Activated T-cell treated with anti-CD3 and anti-CD28 coated beads, Interleukin-2, amount 50 U/mL, for 4 hours (primary cell): ENCODE measurements around the gene BTRC. TPM values are rescaled to one million over a fixed set of nuclear protein-coding genes. Genes with fewer than 3 reads are reported as not detected.
"Not testable (repeated sequence)": the region's sequence is repeated elsewhere in the genome, so short reads cannot be mapped to it uniquely, and the experiment has no call there.

ENCODE experiments used
- ATAC-seq, 2 donors: fragments of 200-7000 bp; cut with Tn5 transposase; one replicate each; pipeline ENCODE4 v1.10.0; 2021
- DNase-seq: peaks from one replicate; pipeline ENCODE4 v3.0.0-alpha.2; 2020
- H3K27me3 Mint-ChIP-seq: one replicate; pipeline ENCODE4 v1.8.0; 2021; ENCODE audit warnings: low read depth, mixed read lengths
- H3K36me3 Mint-ChIP-seq: one replicate; pipeline ENCODE4 v1.8.0; 2022; ENCODE audit warnings: mixed read lengths; ENCODE audit not compliant: insufficient read depth
- H3K4me1 Mint-ChIP-seq: one replicate; pipeline ENCODE4 v1.8.0; 2021; ENCODE audit warnings: low read depth, mixed read lengths
- H3K4me3 Mint-ChIP-seq: one replicate; pipeline ENCODE4 v1.8.0; 2021; ENCODE audit warnings: mild to moderate bottlenecking, moderate library complexity, mixed read lengths
- H3K9me3 Mint-ChIP-seq: one replicate; pipeline ENCODE4 v1.8.0; 2021; ENCODE audit warnings: mixed read lengths
- total RNA-seq, 3 donors: library from RNA; stranded (reverse); gene quantifications; one replicate each; pipeline ENCODE4 v1.2.1, GENCODE V29; 2021

BTRC gene
- total RNA-seq, 3 donors from 2014 or later = 14.2 to 19.5 (median 14.8) TPM

- ATAC-seq (no peak), DNase-seq (no peak)
- H3K4me3 Mint-ChIP-seq = no peak overlapping the region
- H3K4me1 Mint-ChIP-seq = peaks cover 27% of the 10 kb centered on the region
- no peaks in the 10 kb centered on the region for H3K27me3 Mint-ChIP-seq
- H3K36me3 Mint-ChIP-seq = peaks cover 4% of the 10 kb centered on the region
- no peaks in the 10 kb centered on the region for H3K9me3 Mint-ChIP-seq
These were observed 4.8 kb downstream of the BTRC start for GRCh38 chr10:101358706-101359300.

GRCh38 chr10:101360090-101360489 is 6.1 kb downstream of the BTRC start:
- H3K36me3 Mint-ChIP-seq, ATAC-seq: not testable (repeated sequence)

GRCh38 chr10:101360841-101361240 is 6.9 kb downstream of the BTRC start:
- DNase-seq, H3K36me3 Mint-ChIP-seq, ATAC-seq, H3K27me3 Mint-ChIP-seq, H3K9me3 Mint-ChIP-seq, H3K4me3 Mint-ChIP-seq: not testable (repeated sequence)
- peaks cover 14% of the 10 kb centered on the region for H3K4me1 Mint-ChIP-seq

More at GRCh38 chr10:101360090-101360489, 6.1 kb downstream of the BTRC start:
- not testable (repeated sequence) for H3K27me3 Mint-ChIP-seq, H3K9me3 Mint-ChIP-seq, DNase-seq, H3K4me3 Mint-ChIP-seq
- peaks cover 19% of the 10 kb centered on the region for H3K4me1 Mint-ChIP-seq

GRCh38 chr10:101363850-101364400 is 10.0 kb downstream of the BTRC start:
- Mint-ChIP-seq H3K4me1 (peaks cover 21% of the 10 kb centered on the region), H3K27me3 (no peaks in the 10 kb centered on the region), H3K4me3 (no peak overlapping the region), H3K9me3 (no peaks in the 10 kb centered on the region), H3K36me3 (peaks cover 8% of the 10 kb centered on the region)
- DNase-seq (no peak), ATAC-seq (no peak)

- H3K4me1 Mint-ChIP-seq = peaks cover 22% of the 10 kb centered on the region
- H3K36me3 Mint-ChIP-seq = peaks cover 13% of the 10 kb centered on the region
- no peak overlapping the region for H3K4me3 Mint-ChIP-seq
- no peak for DNase-seq
- no peak for ATAC-seq
- no peaks in the 10 kb centered on the region for H3K27me3 Mint-ChIP-seq
- no peaks in the 10 kb centered on the region for H3K9me3 Mint-ChIP-seq
These were observed 10.8 kb downstream of the BTRC start for GRCh38 chr10:101364721-101365120.

GRCh38 chr10:101367569-101368453 is 13.8 kb downstream of the BTRC start:
- peak; percentile 91 to 92 for ATAC-seq
- Mint-ChIP-seq H3K4me3 (peak overlapping the region; percentile 35), H3K4me1 (peaks cover 18% of the 10 kb centered on the region), H3K27me3 (no peaks in the 10 kb centered on the region), H3K9me3 (no peaks in the 10 kb centered on the region), H3K36me3 (peaks cover 22% of the 10 kb centered on the region)
- DNase-seq = no peak

- no peak overlapping the region for H3K4me3 Mint-ChIP-seq
- H3K9me3 Mint-ChIP-seq = peaks cover 4% of the 10 kb centered on the region
- H3K36me3 Mint-ChIP-seq = peaks cover 30% of the 10 kb centered on the region
- no peaks in the 10 kb centered on the region for H3K27me3 Mint-ChIP-seq
- peaks cover 19% of the 10 kb centered on the region for H3K4me1 Mint-ChIP-seq
- DNase-seq (no peak), ATAC-seq (no peak)
These were observed 19.1 kb downstream of the BTRC start for GRCh38 chr10:101373063-101373462.

- H3K9me3 Mint-ChIP-seq, DNase-seq, H3K4me3 Mint-ChIP-seq, ATAC-seq, H3K27me3 Mint-ChIP-seq: not testable (repeated sequence)
- Mint-ChIP-seq H3K36me3 (peaks cover 29% of the 10 kb centered on the region), H3K4me1 (peaks cover 18% of the 10 kb centered on the region)
These were observed 20.0 kb downstream of the BTRC start for GRCh38 chr10:101373993-101374392.

GRCh38 chr10:101375076-101375475 is 21.1 kb downstream of the BTRC start:
- ATAC-seq (no peak), DNase-seq (no peak)
- Mint-ChIP-seq H3K36me3 (peaks cover 22% of the 10 kb centered on the region), H3K9me3 (peaks cover 4% of the 10 kb centered on the region), H3K4me3 (no peak overlapping the region), H3K27me3 (no peaks in the 10 kb centered on the region), H3K4me1 (peaks cover 18% of the 10 kb centered on the region)

GRCh38 chr10:101379663-101380352 is 25.8 kb downstream of the BTRC start:
- H3K27me3 Mint-ChIP-seq = no peaks in the 10 kb centered on the region

GRCh38 chr10:101380353-101381017 is 26.5 kb downstream of the BTRC start:
- Mint-ChIP-seq H3K4me1 (peaks cover 25% of the 10 kb centered on the region), H3K36me3 (peaks cover 10% of the 10 kb centered on the region), H3K27me3 (no peaks in the 10 kb centered on the region), H3K9me3 (no peaks in the 10 kb centered on the region), H3K4me3 (no peak overlapping the region)
- ATAC-seq = peak; percentile 93 to 94
- DNase-seq = no peak

More at GRCh38 chr10:101379663-101380352, 25.8 kb downstream of the BTRC start:
- ATAC-seq = no peak
- DNase-seq = no peak
- H3K9me3 Mint-ChIP-seq = no peaks in the 10 kb centered on the region
- peaks cover 10% of the 10 kb centered on the region for H3K36me3 Mint-ChIP-seq
- H3K4me3 Mint-ChIP-seq = no peak overlapping the region
- H3K4me1 Mint-ChIP-seq = peaks cover 29% of the 10 kb centered on the region

- no peak for ATAC-seq
- Mint-ChIP-seq H3K36me3 (peaks cover 4% of the 10 kb centered on the region), H3K27me3 (no peaks in the 10 kb centered on the region), H3K4me3 (no peak overlapping the region), H3K9me3 (no peaks in the 10 kb centered on the region), H3K4me1 (peaks cover 10% of the 10 kb centered on the region)
- no peak for DNase-seq
These were observed 32.1 kb downstream of the BTRC start for GRCh38 chr10:101385866-101386658.

- DNase-seq (no peak), ATAC-seq (no peak)
- H3K4me3 Mint-ChIP-seq = no peak overlapping the region
- H3K9me3 Mint-ChIP-seq = no peaks in the 10 kb centered on the region
- peaks cover 4% of the 10 kb centered on the region for H3K36me3 Mint-ChIP-seq
- peaks cover 8% of the 10 kb centered on the region for H3K4me1 Mint-ChIP-seq
- no peaks in the 10 kb centered on the region for H3K27me3 Mint-ChIP-seq
These were observed 32.8 kb downstream of the BTRC start for GRCh38 chr10:101386659-101387259.
